NCI-H2227 treated with DMSO at 0.1 percent for 48 hours (cell line): ENCODE data around the gene BACH2.

ENCODE experiments used
- DNase-seq: peaks from one replicate; lab custom pipeline; 2025; lab: John Stamatoyannopoulos, UW

BACH2 gene

DNA sequence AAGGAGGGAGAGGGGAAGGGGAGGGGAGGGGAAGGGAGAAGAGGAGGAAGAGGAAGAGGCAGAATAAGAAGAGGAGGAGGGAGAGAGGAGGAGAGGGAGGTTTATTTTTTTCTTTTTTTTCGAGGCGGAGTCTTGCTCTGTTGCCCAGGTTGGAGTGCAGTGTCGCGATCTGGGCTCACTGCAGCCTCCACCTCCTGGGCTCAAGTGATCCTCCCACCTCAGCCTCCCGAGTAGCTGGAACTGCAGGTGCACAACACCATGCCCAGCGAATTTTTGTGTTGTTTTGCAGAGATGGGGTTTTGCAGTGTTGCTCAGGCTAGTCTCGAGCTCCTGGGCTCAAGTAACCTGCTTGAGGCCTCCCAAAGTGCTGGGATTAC, 408.5 kb downstream of the BACH2 start:
- no peak for DNase-seq

DNA sequence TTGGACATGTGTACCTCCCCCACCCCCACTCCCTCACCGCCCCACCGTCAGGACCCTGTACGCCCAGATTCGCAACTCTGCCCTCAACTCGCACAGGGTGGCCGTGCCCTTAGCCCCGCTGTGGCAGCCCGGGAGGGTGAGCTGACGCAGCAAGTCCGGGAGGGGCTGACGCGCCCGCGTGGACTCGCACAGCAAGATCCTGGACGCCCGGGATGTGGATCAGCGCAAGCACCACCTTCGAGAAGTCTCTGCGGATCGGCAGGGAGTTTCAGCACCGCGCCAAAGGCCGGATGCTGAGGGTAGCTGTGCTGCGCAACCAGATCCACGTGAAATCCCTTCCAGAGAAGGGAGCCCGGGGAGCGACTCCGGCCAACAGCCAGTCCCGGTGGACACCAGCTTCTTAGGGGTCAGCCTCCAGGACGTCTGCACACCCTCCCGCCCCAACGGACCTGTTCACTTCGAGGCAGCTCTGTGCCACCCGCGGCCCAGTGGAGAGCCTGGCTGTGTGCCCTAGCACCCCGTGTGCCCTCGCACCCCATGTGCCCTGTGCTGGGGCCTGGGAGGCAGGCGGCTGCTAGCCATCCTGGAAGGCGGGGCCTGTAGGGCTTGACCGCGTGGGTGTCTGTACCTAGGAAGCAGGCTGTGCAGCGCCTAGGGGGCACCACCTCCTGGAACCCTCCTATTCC, 409.0 kb downstream of the BACH2 start:
- DNase-seq, result no peak

DNA sequence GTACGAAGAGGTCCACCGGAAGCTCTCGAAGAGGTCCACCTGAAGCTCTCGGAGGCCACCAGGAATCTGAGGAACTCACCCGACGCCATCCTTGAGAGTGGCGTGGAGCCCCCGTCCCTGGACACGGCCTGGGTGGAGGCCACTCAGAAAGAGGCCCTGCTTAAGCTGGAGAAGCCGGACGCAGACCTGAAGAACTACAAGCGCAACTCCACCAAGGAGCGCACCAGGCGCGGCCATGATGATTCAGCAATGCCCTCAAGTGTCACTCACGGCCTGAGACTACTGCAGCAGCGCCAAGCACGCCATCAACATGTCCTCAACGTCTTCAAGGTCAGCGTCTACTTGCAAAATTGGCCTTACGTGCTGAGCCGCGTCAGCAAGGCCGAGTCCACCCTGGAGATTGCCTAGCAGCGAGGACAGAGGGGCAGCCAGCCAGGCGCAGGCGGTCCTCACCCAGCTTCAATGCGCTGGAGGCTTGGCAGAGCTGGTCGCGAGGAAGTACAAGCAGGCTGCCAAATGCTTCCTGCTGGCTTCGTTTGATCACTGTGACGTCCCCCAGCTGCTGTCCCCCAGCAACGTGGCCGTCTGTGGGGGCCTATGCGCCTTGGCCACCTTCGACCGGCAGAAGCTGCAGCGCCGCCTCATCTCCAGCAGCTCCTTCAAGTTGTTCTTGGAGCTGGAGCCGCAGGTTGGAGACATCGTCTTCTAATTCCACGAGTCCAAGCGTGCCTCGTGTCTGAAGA, 410.1 kb downstream of the BACH2 start:
- DNase-seq, result no peak
